SHP77 treated with DMSO at 0.1 percent for 48 hours (cell line): ENCODE data around the gene EFNA2.
"Not testable (repeated sequence)": the region's sequence is repeated elsewhere in the genome, so short reads cannot be mapped to it uniquely, and the experiment has no call there.

Source experiments
- DNase-seq: peaks from one replicate; lab custom pipeline; 2025; lab: John Stamatoyannopoulos, UW

EFNA2 gene

GRCh38 chr19:1298235-1298634, 12.6 kb downstream of the EFNA2 start:
- DNase-seq, result no peak

DNA sequence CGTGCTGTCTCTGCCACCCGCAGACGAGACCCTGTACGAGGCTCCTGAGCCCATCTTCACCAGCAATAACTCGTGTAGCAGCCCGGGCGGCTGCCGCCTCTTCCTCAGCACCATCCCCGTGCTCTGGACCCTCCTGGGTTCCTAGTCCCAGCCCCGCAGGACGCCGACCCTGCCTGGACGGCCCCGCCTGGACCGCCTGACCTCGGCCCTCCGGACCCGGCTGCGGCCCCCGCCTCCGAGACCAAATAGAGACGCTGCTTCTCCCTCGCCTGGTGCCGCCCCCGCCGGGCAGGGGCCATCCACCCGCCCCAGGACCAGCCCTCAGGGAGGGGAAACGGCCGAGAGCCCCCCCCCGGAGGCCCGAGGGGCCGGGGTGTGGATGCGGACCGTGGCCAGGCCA, 14.1 kb downstream of the EFNA2 start:
- no peak for DNase-seq

GRCh38 chr19:1300744-1301490, 15.2 kb downstream of the EFNA2 start:
- no peak for DNase-seq

DNA sequence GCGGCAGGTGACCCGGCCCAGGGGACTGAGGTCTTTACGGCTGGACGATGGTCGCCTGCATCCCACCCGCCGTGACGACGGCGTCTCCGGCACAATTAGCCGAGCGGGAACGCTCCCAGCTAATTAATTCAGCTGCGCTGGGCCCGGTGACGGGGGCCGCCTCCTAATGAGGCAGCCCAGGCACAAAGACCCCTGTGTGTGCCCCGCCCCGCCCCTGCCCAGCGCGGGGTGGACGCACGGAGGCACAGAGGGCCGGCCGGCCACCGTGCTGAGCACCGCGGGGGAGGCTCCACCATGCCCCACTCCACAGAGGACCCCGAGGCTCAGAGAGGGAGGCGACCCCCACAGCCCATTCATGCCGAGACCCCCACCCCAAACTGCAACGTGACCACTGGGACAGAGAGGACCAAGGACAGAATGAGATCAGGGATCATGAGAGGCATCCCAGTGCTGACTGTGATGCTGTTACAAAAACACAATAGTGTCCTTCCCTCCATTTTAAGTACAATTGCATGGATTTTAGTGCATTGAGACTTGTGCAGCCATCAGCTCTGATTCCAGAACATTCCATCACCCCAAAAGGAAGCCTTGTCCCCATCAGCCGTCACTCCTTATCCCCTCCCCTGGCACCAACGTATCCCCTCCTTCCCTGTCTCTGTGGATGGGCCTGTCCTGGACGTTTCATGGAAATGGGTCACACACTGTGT, 17.0 kb downstream of the EFNA2 start:
- DNase-seq, result no peak

GRCh38 chr19:1304197-1304924, 18.7 kb downstream of the EFNA2 start:
- DNase-seq, result no peak

DNA sequence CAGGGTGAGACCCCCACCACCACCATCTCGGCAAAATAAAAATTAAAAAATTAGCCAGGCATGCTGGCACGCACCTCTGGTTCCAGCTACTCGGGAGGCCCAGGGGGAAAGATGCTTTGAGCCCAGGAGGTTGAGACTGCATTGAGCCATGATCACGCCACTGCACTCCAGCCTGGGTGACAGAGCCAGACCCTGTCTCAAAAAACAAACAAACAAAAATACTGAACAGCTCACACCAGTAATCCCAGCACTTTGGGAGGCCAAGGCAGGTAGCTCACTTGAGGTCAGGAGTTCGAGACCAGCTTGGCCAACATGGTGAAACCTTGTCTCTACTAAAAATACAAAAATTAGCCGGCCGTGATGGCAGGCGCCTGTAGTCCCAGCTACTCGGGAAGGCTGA, 19.7 kb downstream of the EFNA2 start:
- not testable (repeated sequence) for DNase-seq

DNA sequence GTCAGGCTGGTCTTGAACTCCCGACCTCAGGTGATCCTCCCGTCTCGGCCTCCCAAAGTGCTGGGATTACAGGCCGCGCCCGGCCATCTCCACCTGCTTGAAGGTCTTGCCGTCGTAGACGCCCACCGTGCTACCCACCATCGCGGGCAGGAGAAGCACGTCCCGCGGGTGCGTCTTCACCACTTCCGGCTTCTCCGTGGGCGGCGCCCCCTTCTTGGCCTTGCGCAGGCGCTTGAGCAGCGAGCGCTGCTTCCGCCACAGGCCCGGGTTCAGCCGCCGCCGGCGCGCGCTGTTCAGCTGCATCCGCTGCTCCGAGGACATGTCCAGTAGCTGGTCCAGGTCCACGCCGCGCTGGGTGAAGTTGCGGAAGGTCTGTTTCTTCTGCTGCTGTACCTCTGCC, 21.6 kb downstream of the EFNA2 start:
- peak; percentile 40 for DNase-seq

DNA sequence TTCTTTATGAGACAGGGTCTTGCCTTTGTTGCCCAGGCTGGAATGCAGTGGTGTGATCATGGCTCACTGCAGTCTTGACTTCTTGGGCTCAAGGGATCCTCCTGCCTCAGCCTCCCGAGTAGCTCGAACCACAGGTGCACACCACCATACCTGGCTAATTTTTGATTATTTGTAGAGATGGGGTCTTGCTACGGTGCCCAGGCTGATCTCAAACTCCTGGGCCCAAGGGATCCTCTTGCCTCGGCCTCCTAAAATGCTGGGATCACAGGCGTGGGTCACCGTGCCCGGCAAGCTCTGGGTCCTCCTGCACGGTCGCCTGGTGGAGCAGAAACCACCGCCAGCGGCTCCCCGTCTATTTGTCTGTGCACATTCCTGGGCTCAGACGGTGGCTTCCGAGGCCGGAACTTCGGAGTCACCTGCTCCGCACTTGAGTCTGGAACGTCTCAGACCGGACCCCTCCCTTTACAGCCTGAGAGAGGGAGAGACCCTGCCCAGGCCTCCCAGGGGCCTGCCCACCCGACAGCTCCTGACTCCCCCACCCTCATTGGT, 22.2 kb downstream of the EFNA2 start:
- no peak for DNase-seq

- DNase-seq, result no peak
Observed at GRCh38 chr19:1308718-1309117, 23.0 kb downstream of the EFNA2 start.

DNA sequence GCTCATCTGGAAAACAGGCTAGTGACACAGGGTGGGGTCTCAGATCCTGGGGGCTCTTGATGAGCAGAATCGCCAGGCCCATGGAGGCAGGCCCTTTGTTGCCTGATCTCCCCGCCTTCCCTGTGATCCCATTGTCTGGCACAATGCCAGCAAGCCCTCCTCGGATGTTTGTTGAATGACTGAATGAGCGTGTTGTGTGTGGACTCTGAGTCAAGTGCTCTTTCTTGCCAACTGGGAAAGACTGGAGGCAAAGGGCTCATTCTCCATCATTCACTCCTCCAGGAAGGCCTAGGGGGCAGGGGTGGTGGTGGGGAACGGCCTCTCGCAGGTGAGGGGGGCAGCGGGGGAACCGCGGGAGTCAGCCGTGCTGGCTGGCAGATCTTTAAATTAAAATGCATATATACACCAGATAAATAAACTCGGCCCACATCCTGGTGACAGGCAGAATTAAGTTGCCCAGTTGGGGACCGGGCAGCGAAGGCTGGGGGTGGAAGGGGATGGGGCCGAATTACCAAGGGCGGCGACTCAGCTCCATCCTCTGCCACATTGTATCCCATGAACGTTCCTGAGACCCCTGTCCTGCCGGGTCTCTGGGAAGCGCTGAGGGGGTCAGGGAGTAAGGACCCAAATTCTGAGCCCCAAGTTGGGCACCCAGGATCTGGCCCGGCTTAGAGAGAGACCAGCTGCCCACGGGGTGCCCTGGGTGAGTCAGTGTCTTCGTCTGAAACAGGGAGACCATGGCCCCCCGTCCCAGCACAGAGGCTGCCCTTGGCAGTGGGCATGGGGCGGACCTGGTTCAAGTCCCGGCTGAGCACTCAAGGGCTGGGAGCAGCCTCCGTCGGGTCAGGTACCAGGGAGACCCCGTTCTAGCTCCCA, 24.5 kb downstream of the EFNA2 start:
- no peak for DNase-seq

- no peak for DNase-seq
Observed at GRCh38 chr19:1310853-1311180, 25.1 kb downstream of the EFNA2 start.

GRCh38 chr19:1311543-1312091, 25.9 kb downstream of the EFNA2 start:
- no peak for DNase-seq

DNA sequence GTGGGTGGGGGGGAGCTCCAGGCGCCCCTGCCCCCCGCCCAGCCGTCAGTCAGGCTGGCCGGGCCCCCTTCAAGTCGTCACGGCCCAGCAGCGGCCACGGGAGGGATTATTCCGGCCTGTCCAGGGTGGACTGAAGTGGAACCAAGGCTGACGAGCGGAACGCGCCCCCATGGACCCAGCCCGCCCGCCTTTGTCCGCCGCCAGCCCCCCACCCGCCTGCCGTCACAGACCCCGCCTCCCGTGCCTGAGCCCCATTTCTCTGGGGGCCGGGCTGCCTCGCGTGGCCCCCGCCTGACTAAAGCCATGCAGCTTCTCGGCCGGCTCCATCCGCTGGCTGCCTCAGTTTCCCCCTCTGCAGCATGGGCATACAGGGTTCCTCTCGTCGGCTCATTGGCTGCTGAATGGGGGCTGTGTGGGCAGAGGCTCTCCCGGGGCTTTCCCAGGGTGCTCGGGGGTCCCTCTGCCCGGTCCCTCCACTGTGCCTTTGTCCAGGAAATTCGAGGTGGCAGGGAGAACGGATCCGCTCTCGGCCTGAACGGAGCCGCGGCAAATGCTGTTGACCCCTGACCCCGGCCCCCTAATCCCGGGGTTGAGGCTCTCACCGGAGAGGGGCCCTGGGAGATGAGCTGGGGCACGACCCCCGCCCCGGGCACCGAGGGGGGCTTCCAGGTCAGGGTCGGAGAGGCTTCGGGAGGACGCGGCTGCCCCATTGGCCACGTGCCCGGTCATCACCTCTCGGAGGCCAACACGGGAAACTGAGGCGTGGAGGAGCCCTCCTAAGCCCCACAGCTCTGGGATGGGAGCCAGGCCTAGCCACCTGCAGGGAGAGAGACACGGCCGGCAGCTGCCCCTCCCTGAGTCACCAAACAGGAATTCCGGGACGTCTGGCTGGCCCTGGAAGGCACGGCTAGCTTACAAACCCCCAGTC, 27.4 kb downstream of the EFNA2 start:
- DNase-seq, result no peak

- no peak for DNase-seq
Observed at GRCh38 chr19:1313695-1314613, 28.3 kb downstream of the EFNA2 start.

DNA sequence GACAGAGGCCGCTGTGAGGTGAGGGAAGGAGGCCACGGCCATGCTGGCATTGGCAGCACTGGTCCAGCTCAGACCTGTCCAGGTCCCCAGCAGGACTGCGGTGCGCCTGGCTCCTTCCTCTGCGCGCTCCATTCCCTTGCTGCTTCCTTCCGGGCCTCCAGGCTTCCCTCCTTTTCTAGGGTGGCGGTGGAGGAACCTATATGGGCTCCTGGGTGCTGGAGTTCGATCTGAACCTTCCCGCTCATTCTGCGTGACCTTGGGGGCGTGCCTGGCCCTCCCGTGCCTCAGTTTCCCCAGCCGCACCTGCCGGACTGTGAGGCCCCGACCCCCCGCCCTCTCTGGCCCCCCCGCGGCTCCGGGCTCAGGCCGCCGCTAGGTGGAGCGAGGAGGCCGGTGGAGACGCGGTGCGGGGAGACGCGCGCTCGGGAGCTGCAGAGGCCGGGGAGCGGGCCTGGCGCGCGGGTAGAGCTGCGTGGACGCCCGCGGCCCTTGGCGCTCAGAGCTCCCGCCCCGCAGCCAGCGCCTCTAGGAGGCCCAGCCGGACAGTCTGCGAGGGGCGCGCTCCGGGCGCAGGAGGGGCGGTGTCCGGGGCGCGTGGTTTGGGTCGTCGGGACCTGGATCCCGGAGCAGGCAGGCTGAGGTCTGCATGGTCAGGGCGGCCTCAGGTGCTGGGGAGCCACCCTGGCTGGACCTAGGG, 29.9 kb downstream of the EFNA2 start:
- no peak for DNase-seq

- no peak for DNase-seq
Observed at GRCh38 chr19:1316466-1316865, 30.8 kb downstream of the EFNA2 start.

DNA sequence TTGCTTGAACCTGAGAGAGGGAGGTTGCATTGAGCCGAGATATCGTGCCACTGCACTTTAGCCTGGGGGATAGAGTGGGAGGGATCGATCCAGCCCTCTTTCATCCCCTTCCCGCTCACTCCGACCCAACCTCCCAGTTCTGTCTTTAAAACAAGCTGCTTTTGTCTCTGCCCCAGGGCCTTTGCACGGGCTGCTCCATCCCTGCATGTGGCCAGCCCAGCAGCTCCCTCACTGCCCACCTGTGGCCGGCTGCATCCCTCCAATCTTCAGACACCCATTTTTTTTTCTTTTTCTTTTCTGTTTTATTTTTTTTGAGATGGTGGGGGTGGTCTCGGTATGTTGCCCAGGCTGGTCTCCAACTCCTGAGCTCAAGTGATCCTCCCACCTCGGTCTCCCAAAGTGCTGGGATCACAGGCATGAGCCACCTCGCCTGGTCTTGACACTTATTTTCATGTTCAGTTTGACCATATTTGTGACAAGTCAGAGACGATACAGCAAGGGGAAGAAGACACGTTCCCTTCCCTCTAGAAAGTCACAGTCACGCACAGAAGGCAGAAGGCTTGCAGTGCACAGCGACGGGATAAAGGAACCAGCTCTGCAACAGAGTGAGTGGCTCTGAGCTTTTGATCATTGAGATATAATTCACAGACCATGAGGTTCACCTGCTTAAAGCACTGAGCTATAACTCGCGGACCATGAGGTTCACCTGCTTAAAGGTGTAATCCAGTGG, 31.8 kb downstream of the EFNA2 start:
- no peak for DNase-seq
